Activated CD4-positive, alpha-beta memory T cell treated with anti-CD3 and anti-CD28 coated beads for 36 hours (primary cell): ENCODE results near the gene CYB5RL. TPM values are rescaled to one million over a fixed set of nuclear protein-coding genes. Genes with fewer than 3 reads are reported as not detected.
"Not testable (repeated sequence)": the region's sequence is repeated elsewhere in the genome, so short reads cannot be mapped to it uniquely, and the experiment has no call there.

Source experiments
- CTCF ChIA-PET: fragments of 350-600 bp; sonication (Branson Sonifier 250); formaldehyde crosslinking; loops from one replicate; lab custom pipeline; 2021; ENCODE audit warnings: antibody characterized with exemption, inconsistent platforms; lab: Charles Lee
- POLR2A ChIA-PET: fragments of 350-600 bp; sonication (Branson Sonifier 250); formaldehyde crosslinking; loops from one replicate; lab custom pipeline; 2021; ENCODE audit warnings: antibody characterized with exemption; lab: Charles Lee
- DNase-seq: peaks from one replicate; pipeline ENCODE4 v3.0.0-alpha.2; 2020
- H3K27ac Mint-ChIP-seq: one replicate; pipeline ENCODE4 v1.8.0; 2021; ENCODE audit warnings: mixed read lengths
- H3K27me3 Mint-ChIP-seq: one replicate; pipeline ENCODE4 v1.8.0; 2021; ENCODE audit warnings: mixed read lengths
- H3K36me3 Mint-ChIP-seq: one replicate; pipeline ENCODE4 v1.8.0; 2021; ENCODE audit warnings: mixed read lengths
- H3K4me1 Mint-ChIP-seq: one replicate; pipeline ENCODE4 v1.8.0; 2021; ENCODE audit warnings: low read depth, mixed read lengths
- H3K4me3 Mint-ChIP-seq: one replicate; pipeline ENCODE4 v1.8.0; 2021; ENCODE audit warnings: mild to moderate bottlenecking, mixed read lengths
- H3K9me3 Mint-ChIP-seq: one replicate; pipeline ENCODE4 v1.8.0; 2021; ENCODE audit warnings: mixed read lengths
- intact Hi-C: fragments of 100-400 bp; cut with micrococcal nuclease; formaldehyde crosslinking; loops from one replicate; pipeline ENCODE4 v1.15.1; 2023
- total RNA-seq, 2 experiments: library from RNA; stranded (reverse); gene quantifications; one replicate each; pipeline ENCODE4 v1.2.3, GENCODE V29; 2021

Gene CYB5RL
- total RNA-seq, 2 experiments from 2014 or later = 12.8 to 13.0 TPM

DNA sequence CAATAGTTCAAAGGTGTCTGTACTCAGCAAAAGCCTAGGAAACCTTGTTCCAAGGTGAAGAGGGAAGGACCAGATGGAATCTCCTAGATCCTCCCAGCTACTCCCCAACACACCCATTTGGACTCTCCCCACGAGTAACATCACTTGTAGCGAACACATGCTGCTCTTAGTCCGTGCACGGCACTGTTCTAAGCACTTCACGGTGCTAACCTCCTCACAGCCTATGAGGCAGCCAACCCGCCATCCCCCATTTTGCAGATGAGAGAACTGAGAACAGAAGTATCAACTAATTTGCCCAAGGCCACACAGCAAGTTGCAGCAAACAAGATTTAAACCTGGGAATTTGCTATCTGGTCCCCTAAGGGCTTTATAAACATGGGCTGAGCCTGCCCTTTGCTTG lies 24.4 kb upstream of the CYB5RL start:
- ChIA-PET POLR2A (no interaction called here), CTCF (no interaction called here)
- Mint-ChIP-seq H3K4me3 (no peak overlapping the region), H3K27ac (no peak overlapping the region), H3K36me3 (peaks cover 27% of the 10 kb centered on the region), H3K27me3 (no peaks in the 10 kb centered on the region), H3K4me1 (peaks cover 16% of the 10 kb centered on the region), H3K9me3 (no peaks in the 10 kb centered on the region)
- DNase-seq = no peak
- intact Hi-C loops = no loop called here

DNA sequence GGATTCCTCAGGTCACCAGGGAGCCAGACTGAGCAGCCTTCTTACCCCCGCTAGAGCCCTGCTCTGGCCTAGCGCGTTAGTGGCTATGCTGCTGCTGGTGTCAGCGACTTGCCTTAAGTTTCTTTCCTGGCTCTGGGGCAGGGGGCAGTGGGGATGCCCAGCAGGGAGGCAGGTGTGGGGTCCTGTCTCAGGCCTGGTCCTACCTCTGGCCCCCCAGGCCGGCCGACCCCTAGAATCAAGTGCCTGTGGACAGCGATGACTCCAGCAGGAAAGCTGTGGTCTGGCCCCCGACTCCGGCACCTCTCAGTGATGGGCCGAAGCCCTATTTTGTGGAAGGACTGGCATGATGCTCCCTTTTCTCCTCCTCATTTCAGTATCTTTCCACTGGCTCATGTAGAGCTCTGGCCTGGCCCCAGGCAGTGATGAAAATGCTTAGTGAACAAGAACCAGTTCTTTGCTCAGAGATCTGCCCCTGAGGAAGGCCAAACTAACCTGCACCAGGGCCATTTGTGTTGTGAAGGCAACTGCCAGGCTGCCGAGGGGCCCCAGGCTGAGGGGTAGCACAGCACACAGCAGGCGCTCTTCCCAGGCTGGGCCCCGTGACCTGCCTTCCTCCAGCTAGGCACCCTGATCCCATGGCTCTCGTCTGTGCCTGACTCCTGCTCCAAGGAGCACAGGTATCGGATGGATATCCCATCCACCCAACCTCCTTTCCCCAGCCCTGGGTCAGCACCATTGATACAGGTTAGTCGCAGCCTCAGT lies 23.8 kb upstream of the CYB5RL start:
- ChIA-PET POLR2A (no interaction called here), CTCF (no interaction called here)
- Mint-ChIP-seq H3K4me1 (peaks cover 12% of the 10 kb centered on the region), H3K27ac (no peak overlapping the region), H3K27me3 (no peaks in the 10 kb centered on the region), H3K9me3 (no peaks in the 10 kb centered on the region), H3K4me3 (no peak overlapping the region), H3K36me3 (peaks cover 27% of the 10 kb centered on the region)
- intact Hi-C loops = no loop called here
- DNase-seq = no peak

DNA sequence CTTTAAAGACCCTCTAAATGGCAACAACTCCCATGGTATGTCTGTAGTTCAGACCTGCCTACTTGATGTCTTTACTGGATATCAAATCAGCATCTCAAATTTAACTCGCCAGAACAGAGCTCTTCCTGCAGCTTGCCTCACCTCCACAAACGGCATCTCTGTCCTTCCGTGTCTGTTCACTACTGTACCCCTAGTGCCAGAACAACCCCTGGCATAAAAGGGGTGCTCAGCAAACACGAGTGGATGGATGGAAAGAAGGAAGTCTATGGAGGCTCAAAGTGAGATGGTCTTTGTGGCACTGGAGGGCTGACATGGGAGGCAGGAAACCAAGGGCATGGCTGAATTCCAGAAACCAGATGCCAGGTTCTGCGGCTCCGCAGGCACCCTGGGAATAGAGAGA lies 22.9 kb upstream of the CYB5RL start:
- DNase-seq = no peak
- Mint-ChIP-seq H3K9me3 (no peaks in the 10 kb centered on the region), H3K36me3 (peaks cover 27% of the 10 kb centered on the region), H3K27me3 (no peaks in the 10 kb centered on the region), H3K4me3 (no peak overlapping the region), H3K27ac (no peak overlapping the region), H3K4me1 (peaks cover 7% of the 10 kb centered on the region)
- ChIA-PET CTCF (interaction anchor here (1.7 kb wide), 1 partner anchor 267 kb away, joined by 5 read pairs; no protein-coding TSS in a partner anchor), POLR2A (no interaction called here)
- intact Hi-C loops = no loop called here

DNA sequence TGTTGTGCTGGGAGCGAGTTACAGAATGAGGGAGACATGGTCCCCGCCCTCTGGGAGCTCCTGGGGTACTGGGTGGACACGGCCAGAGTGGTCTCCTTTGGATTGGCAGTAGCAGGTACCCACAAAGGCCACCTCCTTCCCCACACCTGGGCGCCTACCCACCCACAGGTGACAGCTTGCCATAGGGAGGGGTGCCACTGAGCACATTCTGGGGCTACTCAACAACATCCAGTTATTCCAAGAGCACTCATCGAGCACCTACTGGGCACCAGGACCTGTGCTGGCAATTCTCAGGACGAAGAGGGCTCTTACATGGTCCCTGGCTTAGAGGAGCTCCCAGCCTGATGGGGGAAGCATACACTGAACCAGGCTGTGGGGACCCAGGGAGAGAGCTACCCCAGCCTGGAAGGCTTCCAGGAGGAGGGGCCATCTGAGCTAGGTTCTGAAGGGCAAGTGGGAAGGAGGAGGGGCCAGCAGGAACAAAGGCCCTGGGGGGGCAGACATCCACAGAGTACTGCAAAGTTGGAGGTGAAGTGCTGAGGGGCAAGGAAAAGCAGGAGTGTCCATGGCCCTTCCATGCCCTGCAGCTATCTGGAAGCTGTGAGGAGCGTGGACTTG lies 22.1 kb upstream of the CYB5RL start:
- H3K27me3 Mint-ChIP-seq = no peaks in the 10 kb centered on the region
- peaks cover 32% of the 10 kb centered on the region for H3K36me3 Mint-ChIP-seq
- ChIA-PET POLR2A (no interaction called here), CTCF (interaction anchor here (1.7 kb wide), 1 partner anchor 268 kb away, joined by 5 read pairs; no protein-coding TSS in a partner anchor)
- peaks cover 2% of the 10 kb centered on the region for H3K4me1 Mint-ChIP-seq
- no peaks in the 10 kb centered on the region for H3K9me3 Mint-ChIP-seq
- no peak overlapping the region for H3K27ac Mint-ChIP-seq
- H3K4me3 Mint-ChIP-seq = no peak overlapping the region
- no peak for DNase-seq
- intact Hi-C loops = no loop called here

DNA sequence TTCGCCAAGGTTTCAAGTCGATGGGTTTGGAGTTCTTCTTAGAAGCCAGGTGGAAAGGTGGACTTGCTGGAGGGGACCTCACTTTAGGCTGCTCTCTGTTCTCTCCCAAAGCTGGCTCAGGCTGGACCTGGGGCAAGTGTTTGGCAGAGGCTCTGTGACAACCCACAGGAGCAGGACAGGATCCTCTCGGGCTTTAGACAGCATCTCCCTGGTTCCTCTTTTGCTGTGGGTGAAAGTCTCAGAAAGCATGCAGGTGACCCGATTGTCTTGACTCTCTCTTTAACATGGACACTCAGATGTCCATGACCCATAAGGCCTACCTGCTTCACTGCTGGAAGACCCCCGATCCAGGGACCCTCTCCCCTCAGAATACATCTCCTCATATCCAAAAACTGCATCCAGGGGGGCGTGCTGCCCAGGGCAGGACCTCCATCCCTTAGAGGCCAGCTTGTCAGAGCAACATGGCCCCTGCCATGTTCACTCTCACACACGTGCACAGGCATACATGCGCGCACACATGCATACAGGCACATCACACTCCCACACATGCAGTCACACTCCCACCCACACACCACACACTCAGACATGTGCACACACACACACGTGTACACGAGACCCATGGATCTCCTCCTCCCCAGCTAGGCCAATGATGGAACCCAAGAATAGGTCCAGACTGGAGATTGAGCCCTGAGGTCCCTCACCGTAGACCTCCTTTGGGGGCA lies 21.4 kb upstream of the CYB5RL start:
- Mint-ChIP-seq H3K9me3 (no peaks in the 10 kb centered on the region), H3K4me3 (no peak overlapping the region), H3K27ac (peak overlapping the region; percentile 10), H3K36me3 (peaks cover 37% of the 10 kb centered on the region), H3K27me3 (no peaks in the 10 kb centered on the region), H3K4me1 (peaks cover 2% of the 10 kb centered on the region)
- intact Hi-C loops = no loop called here
- CTCF ChIA-PET = interaction anchor here (1.7 kb wide), 1 partner anchor 268 kb away, joined by 5 read pairs; no protein-coding TSS in a partner anchor
- no peak for DNase-seq
- POLR2A ChIA-PET = no interaction called here

DNA sequence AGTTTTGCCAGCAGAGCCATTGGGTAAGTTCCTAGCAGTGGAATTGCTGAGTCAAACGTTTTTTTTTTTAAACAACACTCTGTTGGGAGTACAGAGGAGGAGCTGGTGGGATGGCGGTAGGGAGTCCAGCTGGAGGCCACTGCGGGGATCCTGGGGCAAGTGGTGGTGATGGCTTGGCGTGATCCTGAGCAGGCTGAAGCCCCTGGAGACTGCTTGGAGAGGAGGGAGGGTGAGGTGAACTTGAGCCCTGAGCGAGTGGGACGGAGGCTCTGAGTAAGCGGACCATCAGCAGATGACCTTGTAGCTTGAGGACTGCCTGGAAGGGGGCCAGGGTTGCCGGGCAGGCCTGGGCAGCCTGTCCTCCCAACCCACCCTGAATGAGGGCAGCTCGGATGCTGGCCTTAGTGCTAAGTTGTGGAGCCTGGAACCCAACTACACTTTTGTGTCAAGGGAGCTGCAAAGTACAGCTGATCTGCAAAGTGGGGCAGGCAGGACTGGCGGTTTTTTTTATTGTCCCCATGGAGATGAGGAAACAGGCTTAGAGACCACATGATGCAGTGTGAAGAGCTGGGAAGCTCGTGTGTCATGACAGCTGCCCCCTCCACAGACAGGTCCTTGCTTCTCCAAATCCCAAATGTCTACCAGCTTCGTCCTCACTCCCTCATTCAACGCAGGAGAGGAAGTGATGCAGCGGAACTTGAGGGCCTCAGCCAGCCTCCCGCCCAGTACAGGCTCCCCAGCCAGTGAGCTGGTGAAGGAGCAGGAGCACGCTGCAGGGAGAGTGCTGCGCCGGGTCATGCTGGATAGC lies 20.4 kb upstream of the CYB5RL start:
- ChIA-PET CTCF (no interaction called here), POLR2A (interaction anchor here (2.2 kb wide), 1 partner anchor 10 kb away, joined by 11 read pairs; no protein-coding TSS in a partner anchor)
- H3K36me3 Mint-ChIP-seq = peaks cover 41% of the 10 kb centered on the region
- no peaks in the 10 kb centered on the region for H3K9me3 Mint-ChIP-seq
- no peak overlapping the region for H3K4me3 Mint-ChIP-seq
- peak overlapping the region; percentile 8 for H3K27ac Mint-ChIP-seq
- peaks cover 2% of the 10 kb centered on the region for H3K4me1 Mint-ChIP-seq
- no peaks in the 10 kb centered on the region for H3K27me3 Mint-ChIP-seq
- DNase-seq = no peak
- intact Hi-C loops = no loop called here

DNA sequence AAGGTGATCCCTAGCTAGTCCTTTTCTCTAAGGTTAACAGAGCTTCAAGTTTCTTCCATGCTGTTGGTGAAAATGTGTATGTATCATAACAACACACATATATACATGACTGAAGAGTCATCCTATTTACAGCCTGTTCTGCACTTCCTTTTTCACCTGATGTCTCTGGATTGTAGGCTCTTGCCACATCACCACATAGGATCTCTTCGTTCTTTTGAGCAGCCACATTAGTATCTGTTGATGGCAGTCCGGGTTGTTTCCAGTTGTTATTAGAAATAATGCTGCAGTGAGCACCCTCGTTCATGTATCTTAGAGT lies 19.8 kb upstream of the CYB5RL start:
- H3K4me3 Mint-ChIP-seq = no peak overlapping the region
- no peaks in the 10 kb centered on the region for H3K27me3 Mint-ChIP-seq
- peaks cover 2% of the 10 kb centered on the region for H3K4me1 Mint-ChIP-seq
- CTCF ChIA-PET = no interaction called here
- no peak overlapping the region for H3K27ac Mint-ChIP-seq
- no peak for DNase-seq
- H3K9me3 Mint-ChIP-seq = no peaks in the 10 kb centered on the region
- peaks cover 41% of the 10 kb centered on the region for H3K36me3 Mint-ChIP-seq
- intact Hi-C loops = no loop called here
- POLR2A ChIA-PET = interaction anchor here (2.2 kb wide), 1 partner anchor 10 kb away, joined by 11 read pairs; no protein-coding TSS in a partner anchor

DNA sequence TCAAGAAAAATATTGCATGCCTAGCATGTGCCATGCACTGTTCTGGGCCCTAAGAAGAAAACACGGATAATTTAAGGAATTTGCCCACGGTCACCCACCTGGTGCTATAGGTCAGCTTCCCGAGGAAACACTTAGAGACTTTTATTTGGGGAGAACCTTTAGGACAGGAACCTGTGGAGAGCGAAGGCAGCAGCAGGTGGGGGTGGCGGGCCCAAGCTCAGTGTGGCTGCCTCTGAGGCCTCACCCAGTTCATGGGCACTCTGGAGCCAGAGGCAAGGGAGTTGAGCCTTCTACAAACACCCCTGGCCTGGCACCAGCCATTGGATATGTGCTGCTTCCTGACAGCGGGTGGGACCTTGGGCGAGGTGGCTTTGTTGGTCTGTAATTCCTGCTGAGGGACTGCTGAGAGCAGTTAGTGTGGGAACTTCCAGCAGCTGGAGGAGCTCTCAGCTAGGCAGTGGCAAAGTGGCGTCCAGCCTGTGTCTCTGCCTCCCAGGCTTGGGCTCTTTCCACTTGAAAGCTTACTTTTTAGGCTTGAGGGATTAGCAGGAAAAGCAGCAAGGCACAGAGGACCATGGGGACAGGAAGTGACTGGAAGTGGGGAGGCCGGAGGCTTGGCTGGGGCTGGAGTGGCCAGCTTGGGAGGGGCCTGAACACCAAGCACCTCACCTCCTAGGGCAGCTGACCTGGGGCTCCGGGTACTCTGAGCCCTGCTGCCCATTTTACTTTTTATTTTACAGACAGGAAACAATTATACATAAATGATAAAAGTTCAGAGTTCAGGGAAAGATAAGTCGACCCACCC lies 19.3 kb upstream of the CYB5RL start:
- no peak for DNase-seq
- ChIA-PET POLR2A (interaction anchor here (2.2 kb wide), 1 partner anchor 11 kb away, joined by 11 read pairs; no protein-coding TSS in a partner anchor), CTCF (no interaction called here)
- no peaks in the 10 kb centered on the region for H3K27me3 Mint-ChIP-seq
- no peak overlapping the region for H3K4me3 Mint-ChIP-seq
- H3K9me3 Mint-ChIP-seq = no peaks in the 10 kb centered on the region
- peaks cover 39% of the 10 kb centered on the region for H3K36me3 Mint-ChIP-seq
- peaks cover 2% of the 10 kb centered on the region for H3K4me1 Mint-ChIP-seq
- intact Hi-C loops = no loop called here
- no peak overlapping the region for H3K27ac Mint-ChIP-seq

DNA sequence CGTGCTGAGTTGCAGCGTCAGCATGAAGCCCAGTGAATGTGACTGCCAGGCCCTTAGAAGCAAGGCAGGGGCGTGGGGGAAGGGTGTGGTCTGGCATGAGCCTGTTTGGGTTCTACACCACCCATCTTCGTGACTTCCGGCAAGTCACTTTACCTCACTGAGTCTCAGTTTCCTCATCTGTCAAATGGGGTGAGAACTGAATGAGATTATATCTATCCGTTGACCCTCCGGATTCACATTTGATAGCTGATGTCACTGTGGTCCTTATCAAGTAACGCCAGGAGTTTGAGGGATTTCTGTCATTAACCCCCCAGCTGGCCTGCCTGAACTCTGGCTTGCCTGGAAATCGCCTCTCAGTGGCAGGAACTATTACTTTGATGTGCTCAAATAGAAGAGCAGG lies 15.7 kb upstream of the CYB5RL start:
- Mint-ChIP-seq H3K4me3 (no peak overlapping the region), H3K4me1 (peaks cover 2% of the 10 kb centered on the region), H3K27ac (no peak overlapping the region), H3K36me3 (peaks cover 58% of the 10 kb centered on the region), H3K27me3 (no peaks in the 10 kb centered on the region), H3K9me3 (no peaks in the 10 kb centered on the region)
- no peak for DNase-seq
- ChIA-PET CTCF (no interaction called here), POLR2A (no interaction called here)
- intact Hi-C loops = no loop called here

DNA sequence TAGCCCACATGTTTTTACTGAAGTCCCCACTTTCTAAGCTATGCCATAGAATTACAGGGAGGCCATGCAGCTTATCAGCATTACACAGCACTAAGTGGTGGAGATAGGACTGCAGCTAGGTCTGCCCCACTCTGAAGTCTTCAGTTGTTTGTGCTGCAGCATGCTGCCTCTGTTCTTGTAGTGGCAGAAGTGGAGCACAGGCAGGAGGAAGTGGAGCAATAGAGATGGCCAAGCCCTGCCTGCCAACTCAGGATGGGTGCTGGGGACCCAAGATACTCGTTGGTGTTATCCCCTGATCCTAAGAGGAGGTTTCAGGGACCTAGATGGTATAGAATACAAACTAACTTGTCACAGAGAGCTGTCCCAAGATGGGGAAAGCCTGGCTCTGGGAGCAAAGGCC lies 13.0 kb upstream of the CYB5RL start:
- ChIA-PET POLR2A (interaction anchor here (0.9 kb wide), 1 partner anchor 13 kb away, joined by 4 read pairs; the partner anchor contains the start of genes CYB5RL and MRPL37), CTCF (no interaction called here)
- H3K9me3 Mint-ChIP-seq = no peaks in the 10 kb centered on the region
- H3K4me3 Mint-ChIP-seq = no peak overlapping the region
- H3K36me3 Mint-ChIP-seq = peaks cover 64% of the 10 kb centered on the region
- intact Hi-C loops = no loop called here
- H3K4me1 Mint-ChIP-seq = peaks cover 2% of the 10 kb centered on the region
- no peaks in the 10 kb centered on the region for H3K27me3 Mint-ChIP-seq
- no peak for DNase-seq
- no peak overlapping the region for H3K27ac Mint-ChIP-seq

DNA sequence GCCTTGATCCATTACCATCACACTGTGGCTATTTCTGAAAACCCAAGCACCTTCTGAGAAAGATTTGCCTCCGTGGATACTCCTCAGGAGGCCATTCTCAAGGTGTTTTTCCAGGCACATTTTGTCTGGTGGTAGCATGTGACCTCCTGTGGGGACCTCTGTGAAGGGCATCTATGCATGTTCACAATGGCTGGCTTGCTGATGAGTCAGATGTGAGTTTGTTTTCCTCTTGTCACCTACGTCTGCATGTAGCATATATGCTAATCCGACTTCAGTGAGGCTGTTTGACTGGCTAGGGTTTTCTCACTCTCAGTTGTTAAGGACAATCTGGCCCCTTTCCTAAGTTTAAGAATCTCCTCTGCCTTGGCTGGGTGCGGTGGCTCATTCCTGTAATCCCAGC lies 8.1 kb upstream of the CYB5RL start:
- H3K36me3 Mint-ChIP-seq = peaks cover 55% of the 10 kb centered on the region
- DNase-seq, H3K9me3 Mint-ChIP-seq, H3K27ac Mint-ChIP-seq, H3K4me1 Mint-ChIP-seq, POLR2A ChIA-PET, intact Hi-C loops, CTCF ChIA-PET, H3K27me3 Mint-ChIP-seq, H3K4me3 Mint-ChIP-seq: not testable (repeated sequence)
